SIG-M5 treated with dmso at 0.1 percent for 504 hours (cell line): ENCODE data around the gene CDC16.
"Not testable (repeated sequence)": the region's sequence is repeated elsewhere in the genome, so short reads cannot be mapped to it uniquely, and the experiment has no call there.

Experiments used
- DNase-seq: peaks from one replicate; lab custom pipeline; 2025; ENCODE audit not compliant: unreplicated experiment; lab: John Stamatoyannopoulos, UW

The CDC16 gene

GRCh38 chr13:114234645-114235421 lies at the start of gene CDC16:
Gene CDC16, plus strand, starts transcription at chr13:114234897. Its CDS starts 188 bp downstream, at chr13:114235085.
- DNase-seq: peak; percentile 94

- no peak for DNase-seq
These were observed 49.3 kb upstream of the CDC16 start for GRCh38 chr13:114185182-114185971.

GRCh38 chr13:114194853-114195252 lies 39.8 kb upstream of the CDC16 start:
- no peak for DNase-seq

GRCh38 chr13:114196629-114197028 lies 38.1 kb upstream of the CDC16 start:
- no peak for DNase-seq

GRCh38 chr13:114198556-114198955 lies 36.1 kb upstream of the CDC16 start:
- DNase-seq: no peak

- DNase-seq: not testable (repeated sequence)
These were observed 35.2 kb upstream of the CDC16 start for GRCh38 chr13:114199526-114199925.

GRCh38 chr13:114199954-114200353 lies 34.7 kb upstream of the CDC16 start:
- DNase-seq: no peak

GRCh38 chr13:114200399-114200911 lies 34.2 kb upstream of the CDC16 start:
- no peak for DNase-seq

- DNase-seq: no peak
These were observed 32.1 kb upstream of the CDC16 start for GRCh38 chr13:114202581-114202980.

GRCh38 chr13:114203536-114203935 lies 31.2 kb upstream of the CDC16 start:
- no peak for DNase-seq

- no peak for DNase-seq
These were observed 29.8 kb upstream of the CDC16 start for GRCh38 chr13:114204894-114205293.

GRCh38 chr13:114208134-114208533 lies 26.6 kb upstream of the CDC16 start:
- no peak for DNase-seq

GRCh38 chr13:114211446-114212157 lies 23.1 kb upstream of the CDC16 start:
- no peak for DNase-seq

- DNase-seq: no peak
These were observed 22.6 kb upstream of the CDC16 start for GRCh38 chr13:114212158-114212495.

GRCh38 chr13:114213980-114214379 lies 20.7 kb upstream of the CDC16 start:
- DNase-seq: no peak

GRCh38 chr13:114219392-114219791 lies 15.3 kb upstream of the CDC16 start:
- DNase-seq: peak; percentile 16

GRCh38 chr13:114222461-114222968 lies 12.2 kb upstream of the CDC16 start:
- peak; percentile 96 for DNase-seq

GRCh38 chr13:114224201-114224600 lies 10.5 kb upstream of the CDC16 start:
- no peak for DNase-seq

GRCh38 chr13:114225610-114226009 lies 9.1 kb upstream of the CDC16 start:
- DNase-seq: no peak

- no peak for DNase-seq
These were observed 8.6 kb upstream of the CDC16 start for GRCh38 chr13:114226088-114226487.

- DNase-seq: peak; percentile 83
These were observed 7.9 kb upstream of the CDC16 start for GRCh38 chr13:114226699-114227323.
